IPS-11a (cell line): ENCODE measurements around the gene WDFY1.

ENCODE experiments used
- H3K4me3 ChIP-seq: one replicate; pipeline ENCODE4 v1.5.1; 2013; ENCODE audit warnings: low read depth, low read length, control low read depth

WDFY1 gene

DNA sequence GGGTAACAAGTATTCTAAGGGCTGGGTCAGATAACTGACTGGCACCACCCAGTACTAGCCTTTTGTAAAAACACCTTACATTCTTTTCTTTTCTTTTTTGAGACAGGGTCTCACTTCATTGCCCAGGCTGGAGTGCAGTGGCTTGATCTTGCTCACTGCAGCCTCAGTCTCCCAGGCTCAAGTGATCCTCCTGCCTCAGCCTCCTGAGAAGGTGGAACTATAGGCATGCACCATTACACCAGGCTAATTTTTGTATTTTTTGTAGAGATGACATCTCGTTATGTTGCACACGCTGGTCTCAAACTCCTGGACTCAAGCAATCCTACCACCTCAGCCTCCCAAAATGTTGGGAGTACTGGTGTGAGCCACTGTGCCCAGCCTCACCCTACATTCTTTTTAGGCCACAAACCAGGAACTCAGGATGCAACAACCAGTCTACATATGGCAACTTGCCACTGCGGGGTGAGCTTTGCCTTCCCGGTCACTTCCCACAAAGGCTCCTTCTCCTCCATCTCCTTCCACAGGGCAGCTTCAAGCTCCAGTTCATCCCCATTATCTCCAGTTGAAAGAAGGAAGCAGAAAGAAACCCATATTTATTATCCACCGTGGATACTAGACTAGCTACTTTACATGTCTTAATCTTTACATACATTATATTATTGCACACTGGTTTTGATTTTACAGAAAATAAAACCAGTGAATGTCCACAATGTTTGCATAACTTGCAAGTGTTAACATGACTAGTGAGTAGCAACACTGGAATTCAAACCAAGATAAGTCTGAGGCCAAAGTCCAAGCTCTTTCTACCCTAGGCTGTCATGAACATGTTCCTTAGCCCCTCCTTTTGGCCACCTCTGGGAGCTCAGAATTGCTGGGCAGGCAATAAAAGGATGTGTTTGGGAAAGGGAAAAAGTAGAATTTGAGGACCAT lies 84.1 kb downstream of the WDFY1 start:
- no peak overlapping the region for H3K4me3 ChIP-seq

DNA sequence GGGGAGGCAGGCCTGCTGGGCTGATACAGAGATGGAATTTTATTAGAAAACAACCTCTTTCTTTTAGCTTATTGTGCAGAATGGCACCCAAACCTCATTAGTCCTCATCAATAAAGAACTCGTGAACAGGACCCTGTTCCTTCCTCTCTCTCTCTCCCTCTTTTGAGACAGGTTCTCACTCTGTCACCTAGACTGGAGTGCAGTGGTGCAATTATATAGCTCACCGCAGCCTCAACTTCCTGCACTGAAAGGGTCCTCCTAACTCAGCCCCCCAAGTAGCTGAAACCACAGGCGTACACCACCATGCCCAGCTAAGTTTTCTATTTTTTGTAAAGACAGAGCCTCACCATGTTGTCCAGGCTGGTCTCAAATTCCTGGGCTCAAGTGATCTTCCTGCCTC lies 86.1 kb downstream of the WDFY1 start:
- no peak overlapping the region for H3K4me3 ChIP-seq

DNA sequence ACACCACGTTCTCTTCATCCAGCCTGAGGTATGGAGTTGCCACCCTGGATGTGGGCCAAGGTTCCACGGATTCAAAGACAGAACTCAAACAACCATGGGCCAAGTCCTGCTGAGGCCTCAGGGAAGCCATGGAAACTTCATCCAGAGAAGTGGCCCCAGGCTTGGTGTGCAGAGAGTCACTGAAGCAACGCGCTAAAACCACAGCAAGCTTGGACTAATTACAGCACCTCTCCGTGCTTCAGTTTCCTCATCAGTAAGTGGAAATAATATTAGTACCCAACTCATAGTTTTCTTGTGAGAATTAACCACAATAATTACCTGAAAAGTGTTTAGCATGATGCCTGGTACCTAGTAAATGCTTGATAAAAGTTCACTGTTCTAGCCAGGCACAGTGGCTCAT lies 88.6 kb downstream of the WDFY1 start:
- no peak overlapping the region for H3K4me3 ChIP-seq

DNA sequence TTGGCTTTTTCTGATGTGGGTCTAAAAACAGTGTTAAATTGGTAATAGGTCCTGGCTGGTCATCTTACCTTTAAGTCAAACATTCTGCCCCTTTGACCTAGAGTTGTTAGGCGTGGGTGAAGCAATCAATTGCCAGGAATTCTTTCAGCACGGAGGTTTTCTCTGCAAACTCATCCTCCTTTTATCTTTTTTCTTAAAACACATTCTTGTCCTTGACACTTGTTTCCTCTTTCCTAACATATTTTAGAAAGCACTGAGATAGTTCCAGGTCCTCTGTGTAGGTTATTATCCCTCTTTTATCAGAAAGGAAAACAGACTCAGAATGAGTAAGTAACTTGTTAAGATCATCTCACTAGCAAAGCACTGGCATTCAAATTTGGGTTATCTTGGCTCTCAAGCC lies 89.1 kb downstream of the WDFY1 start:
- H3K4me3 ChIP-seq = no peak overlapping the region

DNA sequence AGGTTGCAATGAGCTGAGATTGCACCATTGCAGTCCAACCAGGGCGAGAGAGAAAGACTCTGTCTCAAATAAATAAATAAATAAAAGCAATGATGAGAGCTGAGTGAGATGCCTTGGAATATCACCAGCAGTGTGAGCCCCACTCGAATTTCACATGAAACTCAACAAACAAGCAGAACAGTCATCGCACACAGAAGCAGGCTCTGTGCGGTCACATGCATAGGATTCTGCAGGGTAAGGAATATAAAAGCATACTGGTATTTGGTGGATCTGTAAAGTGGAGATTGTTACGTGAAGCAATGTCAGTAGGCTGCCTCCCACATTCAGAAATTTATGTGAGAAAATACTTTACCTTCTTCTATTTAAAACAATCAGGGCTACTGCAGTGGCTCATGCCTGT lies 89.7 kb downstream of the WDFY1 start:
- H3K4me3 ChIP-seq = no peak overlapping the region

DNA sequence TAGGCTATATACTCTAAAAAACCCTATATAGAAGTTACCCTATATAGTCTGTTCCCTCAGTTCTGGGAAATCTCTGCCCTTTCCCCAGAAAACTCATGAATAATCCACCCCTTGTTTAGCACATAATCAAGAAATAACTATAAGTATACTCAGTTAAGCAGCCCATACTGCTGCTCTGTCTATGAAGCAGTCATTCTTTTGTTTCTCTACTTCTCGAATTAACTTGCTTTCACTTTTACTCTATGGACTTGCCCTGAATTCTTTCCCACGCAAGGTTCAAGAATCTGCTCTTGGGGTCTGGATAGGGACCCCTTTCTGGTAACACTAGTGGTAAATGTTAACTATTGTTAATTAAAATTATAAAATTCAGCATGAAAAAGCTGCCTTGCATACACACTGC lies 90.4 kb downstream of the WDFY1 start:
- H3K4me3 ChIP-seq = no peak overlapping the region

DNA sequence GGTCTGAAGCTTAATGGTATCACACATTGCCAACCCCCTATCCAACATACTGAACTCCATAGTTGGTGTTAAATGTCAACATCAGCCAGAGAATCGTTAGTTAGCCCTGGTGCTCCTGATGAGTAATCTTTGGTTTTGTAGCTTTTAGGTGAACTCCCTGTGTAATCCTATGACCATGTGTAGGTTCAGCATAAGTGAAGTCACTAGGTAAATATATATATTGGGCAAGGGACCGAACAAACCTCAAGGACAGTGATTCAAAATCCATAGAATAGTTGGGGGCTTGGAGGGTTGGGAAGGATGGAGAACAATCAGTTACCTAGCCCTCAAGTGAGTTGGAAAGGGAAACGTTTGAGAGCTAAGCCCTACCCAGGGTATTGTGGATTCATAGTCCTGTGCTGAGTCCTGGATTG lies 91.7 kb downstream of the WDFY1 start:
- no peak overlapping the region for H3K4me3 ChIP-seq

DNA sequence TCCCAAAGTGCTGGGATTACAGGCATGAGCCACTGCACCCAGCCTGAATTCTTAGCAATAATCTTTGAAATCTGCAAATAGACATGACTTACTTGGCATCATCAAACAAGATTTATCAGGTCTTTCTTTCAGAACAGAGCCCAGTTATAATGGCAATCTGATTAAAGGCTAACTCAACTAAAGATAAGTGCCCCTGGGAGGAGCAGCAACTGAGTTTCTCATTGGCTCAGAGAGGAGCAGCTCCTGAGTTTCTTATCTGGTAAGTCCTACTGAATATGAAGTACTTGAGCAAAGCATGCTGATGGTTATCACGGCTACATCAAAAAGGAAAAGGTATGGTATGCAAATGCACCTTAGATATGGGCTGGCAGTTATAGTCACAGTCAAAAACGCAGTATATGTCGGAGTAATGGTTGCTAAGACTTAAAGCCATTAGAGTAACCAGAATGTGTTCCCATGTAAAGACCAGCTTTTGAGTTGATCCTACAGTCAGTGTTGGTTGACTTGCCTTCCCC lies 92.8 kb downstream of the WDFY1 start:
- no peak overlapping the region for H3K4me3 ChIP-seq

DNA sequence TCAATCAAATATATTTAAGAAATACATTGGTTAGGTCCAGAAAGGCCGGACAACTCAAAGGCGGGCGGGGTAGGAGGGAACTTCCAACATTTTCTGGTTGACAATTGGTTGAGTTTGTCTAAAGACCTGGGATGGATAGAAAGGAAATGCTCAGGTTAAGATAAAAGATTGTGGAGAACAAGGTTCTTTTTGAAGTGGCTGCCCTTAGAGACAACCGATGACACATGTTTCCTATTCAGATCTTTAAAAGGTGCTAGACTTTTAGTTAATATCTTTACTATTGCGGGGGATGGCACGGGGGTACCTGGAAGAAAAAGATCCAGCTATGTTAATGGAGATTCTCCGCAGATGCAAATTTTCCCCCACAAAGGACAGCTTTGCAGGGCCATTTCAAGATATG lies 97.7 kb downstream of the WDFY1 start:
- no peak overlapping the region for H3K4me3 ChIP-seq

DNA sequence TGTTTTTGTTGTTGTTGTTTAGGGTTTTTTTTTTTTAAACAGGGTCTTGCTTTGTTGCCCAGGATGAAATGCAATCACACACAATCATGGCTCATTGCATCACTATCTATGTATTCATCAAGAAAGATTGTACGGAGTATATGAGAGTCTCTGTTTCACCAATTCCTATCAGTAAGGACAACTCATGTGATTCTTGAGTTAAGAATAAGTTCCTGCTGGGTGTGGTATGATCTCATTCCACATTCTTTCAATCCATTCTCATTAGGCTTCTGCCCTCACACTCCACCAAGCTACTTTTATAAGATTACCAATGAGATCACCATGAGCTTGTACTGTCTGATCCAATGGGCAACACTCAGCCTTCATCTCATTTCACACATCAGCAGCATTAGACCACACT lies 98.6 kb downstream of the WDFY1 start:
- no peak overlapping the region for H3K4me3 ChIP-seq

DNA sequence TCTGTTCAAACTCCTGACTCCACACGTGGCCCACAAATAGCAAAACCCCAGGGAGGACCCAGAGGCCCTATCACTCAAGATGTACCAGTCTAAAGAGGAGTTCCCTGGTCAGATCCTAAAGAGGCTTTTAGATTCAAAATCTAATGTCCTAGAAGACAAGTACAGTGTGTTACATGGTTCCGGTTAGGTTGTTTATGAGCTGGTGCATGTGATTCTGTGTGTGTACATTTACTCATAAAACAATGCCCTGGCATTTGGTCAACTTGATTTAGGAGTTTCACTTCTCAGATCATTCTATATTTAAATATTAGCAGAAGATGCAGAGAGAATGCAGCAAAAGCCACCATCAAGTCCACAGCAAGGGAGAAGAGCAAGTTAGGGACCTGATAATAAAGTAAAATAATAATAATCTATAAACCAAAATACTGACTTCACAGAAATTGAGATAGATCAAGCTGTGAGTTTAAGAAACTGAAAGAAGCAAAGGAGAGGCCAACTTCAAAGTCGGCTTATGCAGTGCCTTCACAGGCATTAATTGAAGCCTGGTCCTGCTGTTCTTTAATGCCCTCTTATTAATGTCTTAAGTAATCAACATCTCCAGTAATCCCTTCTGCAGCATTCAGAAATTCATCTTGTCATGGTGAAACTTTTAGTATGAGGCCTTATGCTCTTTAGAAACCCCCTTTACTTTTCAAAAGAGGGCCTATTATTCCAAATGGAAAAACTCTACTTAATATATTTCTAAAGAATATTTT lies 103.5 kb downstream of the WDFY1 start:
- no peak overlapping the region for H3K4me3 ChIP-seq

DNA sequence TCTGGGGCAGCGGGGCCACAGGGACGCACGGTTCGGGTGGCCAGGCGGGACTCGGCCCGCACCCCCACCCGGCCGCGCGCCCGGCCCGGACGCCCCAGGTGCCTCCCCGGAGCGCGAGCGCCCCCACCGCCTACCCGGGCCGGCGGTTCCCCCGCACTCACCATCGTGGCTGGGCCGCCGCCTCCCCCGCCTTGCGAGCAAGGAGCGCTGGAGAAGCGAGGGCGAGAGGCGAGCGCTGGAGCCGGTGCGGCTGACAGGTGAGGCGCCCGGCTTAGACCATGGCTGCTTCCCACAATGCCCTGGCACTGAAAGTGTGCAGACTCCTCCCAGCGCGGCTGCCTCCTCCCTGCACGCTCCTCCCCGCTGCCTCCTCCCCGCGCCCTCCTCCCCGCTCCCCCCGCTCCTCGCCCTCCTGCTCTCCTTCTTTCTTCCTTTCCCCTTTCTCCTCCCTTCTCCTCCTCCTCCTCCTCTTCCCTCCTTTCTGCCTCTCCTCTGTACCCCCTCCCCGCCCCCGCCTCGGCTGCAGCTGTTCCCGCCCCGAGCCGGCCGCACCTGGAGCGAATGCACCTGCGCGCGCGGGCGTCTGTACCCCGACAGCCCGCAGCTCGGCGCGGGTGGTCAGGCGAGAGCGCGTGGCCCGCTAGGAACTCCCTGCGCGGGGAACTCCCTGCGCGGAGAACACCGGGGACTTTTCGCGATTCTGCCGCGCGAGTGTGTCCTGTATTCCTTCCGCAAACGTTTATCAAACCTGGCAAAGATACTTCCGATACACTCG lies 107.7 kb downstream of the WDFY1 start, which contains the start of gene AP1S3:
AP1S3 (minus strand) TSS at position 296 of the 775 bp plus-strand sequence; CDS start at position 164, 132 bp downstream.
- peak within 1 kb of the TSS; percentile 82 for H3K4me3 ChIP-seq

DNA sequence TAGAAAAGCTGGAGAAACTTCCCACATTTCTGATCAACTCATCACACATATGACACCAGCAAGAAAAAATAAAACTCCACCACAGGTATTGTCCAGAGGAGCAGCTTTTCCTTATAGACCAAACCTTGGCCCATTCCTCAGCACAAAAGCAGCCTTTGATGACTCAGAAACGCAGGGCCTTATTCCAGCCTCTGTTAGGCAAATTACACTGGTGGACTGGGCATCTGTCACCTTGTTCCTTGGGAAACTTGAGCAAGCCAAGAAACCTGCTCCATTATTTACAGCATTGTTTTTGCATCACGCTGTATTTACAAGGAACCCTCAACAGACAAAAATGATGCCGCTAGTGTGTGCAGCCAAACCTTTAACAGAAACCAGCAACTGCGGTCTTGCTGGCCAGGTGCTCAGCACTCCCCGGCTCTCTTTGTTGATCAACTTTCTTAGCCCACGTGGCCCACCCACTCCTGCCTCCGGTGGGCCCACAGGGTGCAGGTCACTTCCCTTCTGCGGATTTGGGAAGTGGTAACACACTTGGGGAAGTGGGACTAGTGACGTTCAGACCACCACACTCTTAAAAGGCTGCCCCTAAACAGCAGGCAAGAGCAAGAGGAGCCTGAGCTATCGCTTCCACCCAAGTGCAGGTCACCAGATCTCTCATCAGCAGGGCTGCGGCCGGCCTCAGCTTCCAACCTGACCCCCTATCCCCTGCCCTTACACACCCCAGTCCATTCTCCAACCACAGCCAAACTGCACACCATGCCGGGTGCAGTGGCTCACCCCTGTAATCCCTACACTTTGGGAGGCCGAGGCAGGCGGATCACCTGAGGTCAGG lies 109.2 kb downstream of the WDFY1 start:
- H3K4me3 ChIP-seq = no peak overlapping the region

DNA sequence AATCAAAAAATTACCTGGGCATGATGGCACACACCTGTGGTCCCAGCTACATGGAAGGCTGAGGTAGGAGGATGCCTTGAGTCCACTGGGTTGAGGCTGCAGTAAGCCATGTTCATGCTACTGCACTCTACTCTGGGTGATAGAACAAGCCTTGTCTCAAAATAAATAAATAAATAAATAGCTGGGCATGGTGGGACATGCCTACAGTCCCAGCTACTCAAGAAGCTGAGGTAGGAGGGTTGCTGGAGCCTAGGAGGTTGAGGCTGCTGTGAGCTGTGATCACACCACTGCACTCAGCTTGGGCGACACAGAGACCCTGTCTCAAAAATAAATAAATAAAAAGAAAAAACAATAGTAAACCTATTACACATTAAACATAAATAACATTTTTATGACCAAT lies 110.7 kb downstream of the WDFY1 start:
- no peak overlapping the region for H3K4me3 ChIP-seq

DNA sequence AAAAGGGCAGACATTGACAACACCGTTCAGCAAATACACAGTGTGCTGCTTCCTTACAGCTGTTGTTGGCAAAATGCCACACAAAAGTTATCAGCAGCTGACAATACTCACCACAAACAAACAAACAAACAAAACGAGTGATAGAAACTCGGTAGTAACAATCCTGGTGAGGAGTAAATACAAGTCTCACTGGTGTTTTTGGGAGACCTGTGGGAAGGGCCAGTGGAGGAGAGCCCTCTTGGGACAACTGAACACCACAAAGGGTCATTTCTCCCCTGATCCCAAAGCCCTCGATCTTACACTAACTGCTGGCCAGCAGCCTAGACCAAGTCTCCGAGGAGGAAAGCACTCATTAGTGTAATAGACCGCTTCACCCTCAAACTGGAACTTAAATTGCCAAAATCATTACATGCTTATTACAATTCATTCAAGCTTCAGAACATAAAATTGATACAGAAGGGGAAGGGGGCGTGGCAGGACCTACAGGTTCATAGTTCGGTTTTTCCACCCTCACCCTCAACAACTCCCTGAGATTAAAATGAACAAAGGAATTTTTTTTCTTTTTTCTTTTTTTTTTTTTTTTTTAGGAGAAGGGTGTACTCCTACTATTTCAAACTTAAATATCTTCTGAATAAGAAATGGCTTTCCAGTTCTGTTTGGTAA lies 112.8 kb downstream of the WDFY1 start:
- no peak overlapping the region for H3K4me3 ChIP-seq

DNA sequence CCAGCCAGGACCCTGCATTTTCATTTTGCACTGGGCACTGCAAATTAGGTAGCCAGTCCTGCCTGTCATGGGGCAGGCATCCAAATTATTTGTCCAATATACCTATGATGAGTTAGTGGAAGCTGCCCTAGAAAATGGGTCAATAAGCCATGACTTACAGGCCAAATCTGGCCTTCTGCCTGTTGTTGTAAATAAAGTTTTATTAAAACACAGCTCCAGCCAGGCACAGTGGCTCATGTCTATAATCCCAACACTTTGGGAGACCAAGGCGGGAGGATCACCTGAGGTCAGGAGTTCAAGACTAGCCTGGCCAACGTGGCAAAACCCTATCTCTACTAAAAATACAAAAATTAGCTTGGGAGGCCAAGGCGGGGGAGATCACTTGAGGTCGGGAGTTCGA lies 116.0 kb downstream of the WDFY1 start:
- H3K4me3 ChIP-seq = no peak overlapping the region

DNA sequence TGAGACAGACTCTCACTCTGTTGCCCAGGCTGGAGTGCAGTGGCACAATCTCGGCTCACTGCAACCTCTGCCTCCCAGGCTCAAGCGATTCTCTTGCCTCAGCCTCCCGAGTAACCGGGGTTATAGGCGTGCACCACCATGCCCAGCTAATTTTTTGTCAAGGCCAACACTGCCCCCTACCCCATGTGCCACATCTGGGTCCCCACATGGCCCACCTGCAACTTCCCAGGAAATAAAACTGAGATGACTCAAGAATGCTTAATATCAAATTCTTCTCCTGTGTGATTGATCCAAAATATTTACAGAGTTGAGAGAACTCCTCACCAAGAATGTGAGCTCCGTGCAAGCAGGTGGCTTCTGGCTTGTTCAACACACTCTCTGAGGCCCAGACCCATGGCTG lies 116.8 kb downstream of the WDFY1 start:
- H3K4me3 ChIP-seq = no peak overlapping the region

DNA sequence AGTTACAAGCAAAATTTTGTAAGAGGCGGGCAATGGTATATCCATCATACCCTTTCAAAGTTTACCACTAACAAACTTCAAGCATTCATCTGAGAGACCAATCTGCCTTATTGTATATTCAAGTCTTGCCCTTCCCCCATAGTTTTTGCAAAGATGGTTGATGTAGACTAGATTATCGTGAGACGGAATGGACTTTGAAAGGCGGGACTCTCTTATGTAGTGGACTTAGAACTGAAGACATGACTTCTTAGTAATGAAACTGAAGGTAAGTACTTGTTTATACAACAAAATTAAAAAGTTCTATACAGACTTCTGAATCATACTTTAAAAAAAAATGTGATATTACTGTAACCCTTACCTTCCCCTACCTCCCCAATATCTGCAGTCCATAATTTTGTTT lies 118.1 kb downstream of the WDFY1 start:
- H3K4me3 ChIP-seq = no peak overlapping the region
